K562 (cell line): ENCODE data around the gene CYRIA. TPM values are rescaled to one million over a fixed set of nuclear protein-coding genes. Genes with fewer than 3 reads are reported as not detected.

Experiments
- ATF7 ChIP-seq: fragments of 450-650 bp; IDR thresholded peaks from 2 replicates; pipeline ENCODE4 v1.7.1; 2014; ENCODE audit warnings: mild to moderate bottlenecking, moderate library complexity
- CBX8 ChIP-seq: fragments of 200-600 bp; sonication (generic); IDR thresholded peaks from 2 replicates; pipeline ENCODE4 v1.6.1; 2012; ENCODE audit warnings: borderline replicate concordance, mixed run types, low read depth, mild to moderate bottlenecking, moderate library complexity, mixed read lengths, low read length, control low read depth, inconsistent platforms; ENCODE audit not compliant: poor library complexity, severe bottlenecking; ENCODE audit errors: extremely low read depth
- JUND ChIP-seq, 2 experiments: IDR thresholded peaks; 2 replicates in 1 of 2; 3 replicates in 1 of 2; pipeline ENCODE4 v1.6.1; 2011; ENCODE audit warnings: borderline replicate concordance in 2 of 2, low read depth in 2 of 2, low read length in 2 of 2, improper control_type of control experiment in 1 of 2, missing biosample characterization in 1 of 2, missing genetic modification characterization in 1 of 2, missing genetic modification reagents in 1 of 2
- KAT8 ChIP-seq: fragments of 450-650 bp; IDR thresholded peaks from 2 replicates; pipeline ENCODE4 v1.6.1; 2016; ENCODE audit warnings: low read depth, mild to moderate bottlenecking
- MECOM ChIP-seq: fragments of 250-450 bp; sonication (Bioruptor Pico); IDR thresholded peaks from 2 replicates; pipeline ENCODE4 v1.8.0; 2022; ENCODE audit warnings: inconsistent platforms
- TAF9B ChIP-seq: fragments of 450-650 bp; IDR thresholded peaks from 2 replicates; pipeline ENCODE4 v1.6.1; 2018; ENCODE audit warnings: mild to moderate bottlenecking; ENCODE audit not compliant: partially characterized antibody
- TOE1 ChIP-seq, 2 experiments: fragments of 450-650 bp in 1 of 2; sonication (generic) in 1 of 2; formaldehyde crosslinking in 1 of 2; IDR thresholded peaks; 2 replicates each; pipeline versions ENCODE4 v1.7.1 to v1.8.0; 2016 to 2022; ENCODE audit warnings: borderline replicate concordance in 2 of 2, mild to moderate bottlenecking in 2 of 2, antibody characterized with exemption in 1 of 2, inconsistent platforms in 1 of 2, low read depth in 1 of 2, missing genetic modification reagents in 1 of 2, moderate library complexity in 1 of 2
- XRCC3 ChIP-seq: fragments of 450-650 bp; IDR thresholded peaks from 2 replicates; pipeline ENCODE4 v1.6.1; 2017; ENCODE audit warnings: mild to moderate bottlenecking, moderate library complexity
- polyA plus RNA-seq, 8 experiments: library from polyadenylated mRNA; depleted of rRNA in 4 of 8; stranded (reverse) in 5 of 8; unstranded in 3 of 8; fragments of >200 nt; fragmentation: Nextera tagmentation in 2 of 8; fragmentation: Illumina TruSeq in 1 of 8; extraction: Ambion mirVana in 2 of 8; extraction: Trizol in 1 of 8; gene quantifications; 2 replicates each; pipeline versions ENCODE4 v1.2.1 to v1.2.3, GENCODE V29; 2011 to 2014; ENCODE audit warnings: inconsistent platforms in 1 of 8, missing spikeins in 1 of 8
- total RNA-seq, 7 experiments: library from RNA; depleted of rRNA in 6 of 7; stranded (reverse); fragments of >200 nt in 6 of 7; fragmentation: Illumina TruSeq in 2 of 7; extraction: Trizol in 2 of 7; gene quantifications; 2 replicates each; pipeline versions ENCODE4 v1.2.1 to v1.2.3, GENCODE V29; 2011 to 2021; ENCODE audit warnings: low replicate concordance in 1 of 7
- TF ChIP-seq, protein P1 (sequence below): fragments of 200-400 bp; formaldehyde crosslinking; IDR thresholded peaks from 2 replicates; pipeline ENCODE4 v1.6.1; 2017; ENCODE audit warnings: mild to moderate bottlenecking, low read depth, low read length, moderate library complexity
- TF ChIP-seq, protein P2 (sequence below), 2 experiments: fragments of 450-650 bp; IDR thresholded peaks; 2 replicates each; pipeline ENCODE4 v1.6.1; 2016; ENCODE audit warnings: mild to moderate bottlenecking in 2 of 2, borderline replicate concordance in 1 of 2, low read depth in 1 of 2, moderate library complexity in 1 of 2
- TF ChIP-seq, protein P3 (sequence below): fragments of 200-800 bp; sonication (Bioruptor generic); IDR thresholded peaks from 2 replicates; pipeline ENCODE4 v1.6.1; 2017; ENCODE audit warnings: missing genetic modification characterization, missing compliant biosample characterization

The CYRIA gene
- total and polyA plus RNA-seq, 9 of the 15 experiments (the other 6 are each of a cell fraction or from before 2014, with no cell fraction given), result 0.84 to 5.6 (median 3.0) TPM

DNA sequence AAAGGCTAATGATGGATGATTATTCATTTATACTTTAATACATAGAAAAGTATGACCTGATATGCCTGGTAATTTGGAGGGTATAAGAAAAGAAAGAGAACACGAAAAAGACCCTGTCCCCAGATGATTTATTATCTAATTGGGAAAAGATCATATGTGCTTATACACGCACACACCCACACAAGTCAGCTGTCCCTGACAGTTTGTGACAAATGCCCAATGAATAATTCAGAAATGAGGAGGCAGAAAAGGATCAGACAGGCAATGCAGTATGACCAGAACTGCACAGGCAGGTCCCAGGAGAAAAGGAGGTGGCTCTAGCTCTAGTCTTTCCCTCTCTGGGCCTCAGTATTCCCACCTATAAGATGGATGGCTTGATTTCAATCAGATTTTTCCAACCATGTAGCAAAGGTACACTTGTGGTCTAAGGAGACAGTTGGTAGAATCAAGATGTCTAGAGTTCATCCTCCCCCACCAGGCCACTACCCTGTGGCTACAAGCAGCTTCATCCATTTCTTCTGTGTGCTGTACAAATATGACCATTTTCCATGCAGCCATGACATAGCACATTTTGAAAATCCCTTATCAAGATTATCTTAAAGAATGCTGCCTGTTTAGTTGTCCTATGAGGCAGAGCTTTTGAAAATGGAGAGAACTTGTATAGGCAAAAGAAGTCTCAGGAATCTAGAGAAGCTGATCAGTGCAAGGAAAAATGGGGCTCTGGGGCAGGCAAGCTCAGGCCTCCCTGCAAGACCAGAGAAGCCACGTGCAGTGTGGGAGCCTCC, 19.7 kb downstream of the CYRIA start (continued):
- TF ChIP-seq, protein P1, sequence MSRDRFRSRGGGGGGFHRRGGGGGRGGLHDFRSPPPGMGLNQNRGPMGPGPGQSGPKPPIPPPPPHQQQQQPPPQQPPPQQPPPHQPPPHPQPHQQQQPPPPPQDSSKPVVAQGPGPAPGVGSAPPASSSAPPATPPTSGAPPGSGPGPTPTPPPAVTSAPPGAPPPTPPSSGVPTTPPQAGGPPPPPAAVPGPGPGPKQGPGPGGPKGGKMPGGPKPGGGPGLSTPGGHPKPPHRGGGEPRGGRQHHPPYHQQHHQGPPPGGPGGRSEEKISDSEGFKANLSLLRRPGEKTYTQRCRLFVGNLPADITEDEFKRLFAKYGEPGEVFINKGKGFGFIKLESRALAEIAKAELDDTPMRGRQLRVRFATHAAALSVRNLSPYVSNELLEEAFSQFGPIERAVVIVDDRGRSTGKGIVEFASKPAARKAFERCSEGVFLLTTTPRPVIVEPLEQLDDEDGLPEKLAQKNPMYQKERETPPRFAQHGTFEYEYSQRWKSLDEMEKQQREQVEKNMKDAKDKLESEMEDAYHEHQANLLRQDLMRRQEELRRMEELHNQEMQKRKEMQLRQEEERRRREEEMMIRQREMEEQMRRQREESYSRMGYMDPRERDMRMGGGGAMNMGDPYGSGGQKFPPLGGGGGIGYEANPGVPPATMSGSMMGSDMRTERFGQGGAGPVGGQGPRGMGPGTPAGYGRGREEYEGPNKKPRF, result no peak
- no peak for TF ChIP-seq KAT8
- no peak for TF ChIP-seq MECOM (CRISPR knock-in tag)
- TF ChIP-seq TAF9B, result peak; percentile 36
- TF ChIP-seq, protein P2, sequence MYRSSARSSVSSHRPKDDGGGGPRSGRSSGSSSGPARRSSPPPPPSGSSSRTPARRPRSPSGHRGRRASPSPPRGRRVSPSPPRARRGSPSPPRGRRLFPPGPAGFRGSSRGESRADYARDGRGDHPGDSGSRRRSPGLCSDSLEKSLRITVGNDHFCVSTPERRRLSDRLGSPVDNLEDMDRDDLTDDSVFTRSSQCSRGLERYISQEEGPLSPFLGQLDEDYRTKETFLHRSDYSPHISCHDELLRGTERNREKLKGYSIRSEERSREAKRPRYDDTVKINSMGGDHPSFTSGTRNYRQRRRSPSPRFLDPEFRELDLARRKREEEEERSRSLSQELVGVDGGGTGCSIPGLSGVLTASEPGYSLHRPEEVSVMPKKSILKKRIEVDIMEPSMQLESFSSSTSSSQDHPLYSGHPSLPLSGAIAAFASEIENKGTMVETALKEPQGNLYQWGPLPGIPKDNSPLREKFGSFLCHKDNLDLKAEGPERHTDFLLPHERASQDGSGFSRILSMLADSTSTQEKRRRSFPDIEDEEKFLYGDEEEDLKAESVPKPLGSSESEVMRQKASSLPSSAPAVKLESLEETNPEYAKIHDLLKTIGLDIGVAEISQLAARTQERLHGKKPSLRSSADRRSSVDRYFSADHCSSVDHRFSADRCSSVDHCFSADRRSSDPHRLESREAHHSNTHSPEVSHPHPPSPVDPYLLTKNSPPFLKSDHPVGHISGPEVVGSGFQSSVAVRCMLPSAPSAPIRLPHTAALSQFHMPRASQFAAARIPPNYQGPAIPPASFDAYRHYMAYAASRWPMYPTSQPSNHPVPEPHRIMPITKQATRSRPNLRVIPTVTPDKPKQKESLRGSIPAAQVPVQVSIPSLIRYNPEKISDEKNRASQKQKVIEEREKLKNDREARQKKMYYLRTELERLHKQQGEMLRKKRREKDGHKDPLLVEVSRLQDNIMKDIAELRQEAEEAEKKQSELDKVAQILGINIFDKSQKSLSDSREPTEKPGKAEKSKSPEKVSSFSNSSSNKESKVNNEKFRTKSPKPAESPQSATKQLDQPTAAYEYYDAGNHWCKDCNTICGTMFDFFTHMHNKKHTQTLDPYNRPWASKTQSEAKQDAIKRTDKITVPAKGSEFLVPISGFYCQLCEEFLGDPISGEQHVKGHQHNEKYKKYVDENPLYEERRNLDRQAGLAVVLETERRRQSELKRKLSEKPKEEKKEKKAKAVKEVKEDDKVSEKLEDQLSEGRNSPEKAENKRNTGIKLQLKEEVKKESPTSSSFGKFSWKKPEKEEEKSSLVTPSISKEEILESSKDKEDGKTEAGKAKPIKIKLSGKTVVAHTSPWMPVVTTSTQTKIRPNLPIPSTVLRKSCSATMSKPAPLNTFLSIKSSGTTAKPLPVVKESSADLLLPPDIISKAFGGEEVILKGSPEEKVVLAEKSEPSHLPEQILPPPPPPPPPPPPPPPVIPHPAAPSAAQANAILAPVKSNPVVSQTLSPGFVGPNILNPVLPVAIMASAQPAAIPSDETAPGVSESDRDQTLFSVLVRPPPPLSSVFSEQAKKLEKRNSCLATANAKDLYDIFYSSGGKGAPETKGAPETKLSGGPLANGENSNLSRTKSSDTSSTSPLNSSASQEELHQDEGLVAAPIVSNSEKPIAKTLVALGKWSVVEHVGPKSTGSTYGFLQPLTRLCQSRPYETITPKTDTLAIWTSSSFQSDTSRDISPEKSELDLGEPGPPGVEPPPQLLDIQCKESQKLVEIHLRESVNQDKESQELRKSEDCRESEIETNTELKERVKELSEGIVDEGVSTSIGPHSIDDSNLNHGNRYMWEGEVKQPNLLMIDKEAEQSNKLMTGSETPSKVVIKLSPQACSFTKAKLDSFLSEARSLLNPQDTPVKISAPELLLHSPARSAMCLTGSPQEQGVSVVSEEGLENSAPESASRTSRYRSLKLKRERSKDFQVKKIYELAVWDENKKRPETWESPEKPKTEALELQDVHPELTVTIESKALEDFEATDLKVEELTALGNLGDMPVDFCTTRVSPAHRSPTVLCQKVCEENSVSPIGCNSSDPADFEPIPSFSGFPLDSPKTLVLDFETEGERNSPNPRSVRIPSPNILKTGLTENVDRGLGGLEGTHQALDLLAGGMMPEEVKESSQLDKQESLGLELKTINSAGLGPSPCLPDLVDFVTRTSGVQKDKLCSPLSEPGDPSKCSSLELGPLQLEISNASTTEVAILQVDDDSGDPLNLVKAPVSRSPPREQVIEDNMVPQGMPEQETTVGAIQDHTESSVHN (IDR thresholded peaks at IDR 0.05; ENCODE audit: borderline replicate concordance in 1 of 2, low read depth in 1 of 2), result no peak
- no peak for TF ChIP-seq XRCC3
- TF ChIP-seq, protein P3, sequence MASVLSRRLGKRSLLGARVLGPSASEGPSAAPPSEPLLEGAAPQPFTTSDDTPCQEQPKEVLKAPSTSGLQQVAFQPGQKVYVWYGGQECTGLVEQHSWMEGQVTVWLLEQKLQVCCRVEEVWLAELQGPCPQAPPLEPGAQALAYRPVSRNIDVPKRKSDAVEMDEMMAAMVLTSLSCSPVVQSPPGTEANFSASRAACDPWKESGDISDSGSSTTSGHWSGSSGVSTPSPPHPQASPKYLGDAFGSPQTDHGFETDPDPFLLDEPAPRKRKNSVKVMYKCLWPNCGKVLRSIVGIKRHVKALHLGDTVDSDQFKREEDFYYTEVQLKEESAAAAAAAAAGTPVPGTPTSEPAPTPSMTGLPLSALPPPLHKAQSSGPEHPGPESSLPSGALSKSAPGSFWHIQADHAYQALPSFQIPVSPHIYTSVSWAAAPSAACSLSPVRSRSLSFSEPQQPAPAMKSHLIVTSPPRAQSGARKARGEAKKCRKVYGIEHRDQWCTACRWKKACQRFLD, result no peak
- peak; percentile 36; the same call in 1 of the 2 replicates for TF ChIP-seq JUND (IDR thresholded peaks at IDR 0.05; ENCODE audit: borderline replicate concordance, low read depth, low read length)
- peak; percentile 54; the same call in 2 of the 3 replicates for TF ChIP-seq JUND (tag; IDR thresholded peaks at IDR 0.05; ENCODE audit: borderline replicate concordance, low read depth, low read length)
- no peak for TF ChIP-seq TOE1 (IDR thresholded peaks at IDR 0.05; ENCODE audit: borderline replicate concordance)
- no peak for TF ChIP-seq TOE1 (CRISPR knock-in tag; IDR thresholded peaks at IDR 0.05; ENCODE audit: borderline replicate concordance, low read depth)
- TF ChIP-seq ATF7, result no peak
- TF ChIP-seq CBX8, result no peak
